Endothelial cell of hepatic sinusoid (primary cell): ENCODE measurements around the gene ASIC1.

Experiments used
- in situ Hi-C: cut with HindIII; loops from 2 replicates; pipeline ENCODE4 v1.10.0; 2017; ENCODE audit warnings: low sequenced_read_pairs

The ASIC1 gene

DNA sequence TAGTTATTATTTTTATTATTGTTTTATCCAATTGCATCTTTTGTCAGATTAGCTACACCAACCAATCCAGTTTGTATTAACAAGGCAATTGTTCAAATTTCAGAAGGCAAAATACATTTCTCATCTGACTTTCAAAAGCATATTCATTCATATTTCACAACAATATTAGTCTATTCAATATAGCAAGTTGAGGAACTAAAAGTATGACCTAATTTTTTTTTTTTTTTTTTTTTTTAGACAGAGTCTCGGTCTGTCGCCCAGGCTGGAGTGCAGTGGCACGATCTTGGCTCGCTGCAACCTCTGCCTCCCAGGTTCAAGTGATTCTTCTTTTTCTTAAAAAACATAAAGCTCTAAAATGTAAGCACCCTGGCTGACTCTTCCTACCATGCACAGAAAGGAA is 71.9 kb downstream of the ASIC1 start:
- in situ Hi-C loops = no loop called here

DNA sequence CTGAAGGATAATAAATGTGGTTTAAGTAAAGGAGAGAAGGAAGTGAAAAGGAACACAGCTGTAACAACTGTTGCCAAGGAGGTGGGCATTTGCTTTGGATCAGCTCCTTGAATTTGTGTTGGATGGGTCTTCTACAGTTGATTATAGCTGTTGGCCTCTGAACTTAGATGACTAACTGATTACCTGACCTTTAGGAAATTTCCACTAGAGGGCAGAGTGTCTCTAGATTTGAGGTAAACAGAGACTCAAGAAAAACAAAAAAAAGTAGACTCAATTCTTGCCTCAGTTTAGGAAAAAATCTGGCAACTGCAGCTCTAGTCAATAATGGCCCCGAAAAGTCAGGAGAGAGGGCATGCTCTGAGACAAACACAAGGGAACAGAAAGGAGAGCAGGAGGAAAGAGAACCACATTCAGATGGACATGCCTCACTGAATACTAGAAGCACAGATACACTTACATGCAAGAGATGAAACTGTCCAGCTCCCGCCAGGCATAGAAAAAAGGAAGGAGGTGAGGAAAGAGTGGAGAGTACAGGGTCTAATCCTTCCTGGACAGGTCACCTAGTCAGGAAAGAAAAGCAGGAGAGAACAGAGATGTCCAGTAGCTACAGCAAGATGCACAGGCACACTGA is 75.2 kb downstream of the ASIC1 start:
- in situ Hi-C loops = no loop called here
